Stimulated activated CD4-positive, alpha-beta T cell treated with anti-CD3 and anti-CD28 coated beads, Interleukin-2, amount 100 ng/mL, for 48 hours (primary cell): Measurements from ENCODE around the gene ATG101.
"Not testable (repeated sequence)": the region's sequence is repeated elsewhere in the genome, so short reads cannot be mapped to it uniquely, and the experiment has no call there.

Source experiments
- DNase-seq, 2 donors: peaks; one replicate each; pipeline ENCODE4 v3.0.0-alpha.2; 2020

ATG101 gene

DNA sequence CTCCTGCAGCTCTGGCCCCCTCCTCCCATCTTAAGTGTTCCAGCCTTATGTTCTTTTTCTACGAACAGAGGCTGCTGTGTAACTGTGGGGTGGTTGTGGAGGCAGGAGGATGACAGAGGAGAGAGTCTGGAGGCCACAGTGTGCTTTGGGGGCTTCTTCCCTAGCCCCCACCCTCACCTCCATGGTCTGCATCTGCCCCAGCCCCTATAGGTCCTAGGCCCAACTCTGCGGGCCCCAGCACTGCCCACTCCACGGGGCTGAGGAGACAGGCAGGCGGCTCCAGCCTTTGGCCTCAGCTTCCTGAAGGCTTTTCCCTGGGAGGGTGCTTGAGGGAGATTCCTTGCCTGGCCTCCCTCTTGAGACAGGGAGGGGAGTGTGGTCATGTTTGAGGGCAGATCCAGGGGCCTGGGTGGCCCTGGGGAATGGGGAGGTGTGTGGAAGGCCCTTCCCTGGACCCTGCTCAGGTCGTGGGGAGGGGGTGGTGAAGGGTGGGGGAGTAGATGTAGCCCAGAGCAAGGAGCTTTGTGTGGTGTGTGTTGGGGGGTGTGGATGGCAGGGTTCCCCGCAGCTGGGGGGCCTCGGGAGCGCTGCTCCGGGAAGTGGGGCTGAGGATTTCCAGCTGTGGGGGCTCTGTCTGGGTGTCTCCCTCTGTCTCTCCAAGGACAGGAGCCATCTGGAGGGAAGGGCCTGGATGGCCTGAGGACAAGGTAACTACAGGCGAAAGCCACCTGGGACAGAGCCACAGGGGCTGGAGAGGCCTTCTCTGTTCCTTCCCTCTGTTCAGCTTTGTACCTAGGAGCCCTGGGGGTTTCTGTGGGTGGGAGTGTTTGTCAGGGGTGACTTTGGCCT is 10.8 kb downstream of the ATG101 start:
- DNase-seq = no peak

GRCh38 chr12:52081263-52081733 is 11.5 kb downstream of the ATG101 start:
- no peak for DNase-seq

DNA sequence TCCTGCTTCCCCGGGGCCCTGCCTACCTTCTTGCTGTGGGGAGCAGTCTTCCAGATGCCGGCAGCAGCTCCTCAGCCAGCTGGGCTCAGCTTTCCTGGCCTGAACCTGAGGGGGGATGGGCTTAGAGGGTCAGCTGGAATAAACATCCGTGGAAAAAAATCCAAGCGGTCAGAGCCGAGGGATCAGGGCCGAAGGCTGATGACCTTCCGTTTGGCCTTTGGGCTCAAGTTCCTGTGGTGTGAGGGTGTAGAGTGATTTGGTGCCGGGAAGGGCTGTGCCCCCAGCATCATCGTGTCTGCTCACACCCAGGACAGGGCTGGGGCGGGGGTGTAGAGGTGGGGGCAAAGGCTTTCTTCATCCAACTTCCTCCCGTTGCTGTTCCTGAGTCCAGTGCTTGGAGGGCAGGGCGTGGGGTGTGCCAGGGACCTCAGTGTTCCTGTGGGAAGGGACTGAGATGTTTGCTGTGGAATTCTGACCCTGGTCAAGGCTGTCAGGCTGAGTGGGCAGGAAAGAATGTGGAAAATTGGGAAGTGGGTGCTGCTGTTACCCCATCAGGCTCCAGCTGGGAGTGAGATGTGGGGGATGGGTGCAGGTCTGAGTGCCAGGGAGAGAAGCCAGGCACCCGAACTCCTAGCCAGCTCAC is 12.4 kb downstream of the ATG101 start:
- DNase-seq = no peak

DNA sequence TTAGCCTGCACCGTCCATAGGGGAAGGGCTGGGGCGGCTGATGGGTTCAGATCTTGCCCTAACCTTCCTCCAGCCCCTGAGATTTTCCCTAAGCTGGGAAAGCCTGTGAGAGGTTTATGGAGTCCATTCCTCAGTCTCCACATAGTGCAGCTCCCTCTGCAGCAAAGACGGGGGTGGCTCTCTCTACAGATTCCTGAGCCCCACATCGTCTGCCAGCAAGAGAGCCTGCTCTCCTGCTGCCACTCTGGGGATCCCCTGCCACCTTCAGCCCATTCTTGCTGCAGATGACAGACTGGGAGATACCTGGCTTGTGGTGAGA is 12.8 kb downstream of the ATG101 start:
- DNase-seq = no peak

DNA sequence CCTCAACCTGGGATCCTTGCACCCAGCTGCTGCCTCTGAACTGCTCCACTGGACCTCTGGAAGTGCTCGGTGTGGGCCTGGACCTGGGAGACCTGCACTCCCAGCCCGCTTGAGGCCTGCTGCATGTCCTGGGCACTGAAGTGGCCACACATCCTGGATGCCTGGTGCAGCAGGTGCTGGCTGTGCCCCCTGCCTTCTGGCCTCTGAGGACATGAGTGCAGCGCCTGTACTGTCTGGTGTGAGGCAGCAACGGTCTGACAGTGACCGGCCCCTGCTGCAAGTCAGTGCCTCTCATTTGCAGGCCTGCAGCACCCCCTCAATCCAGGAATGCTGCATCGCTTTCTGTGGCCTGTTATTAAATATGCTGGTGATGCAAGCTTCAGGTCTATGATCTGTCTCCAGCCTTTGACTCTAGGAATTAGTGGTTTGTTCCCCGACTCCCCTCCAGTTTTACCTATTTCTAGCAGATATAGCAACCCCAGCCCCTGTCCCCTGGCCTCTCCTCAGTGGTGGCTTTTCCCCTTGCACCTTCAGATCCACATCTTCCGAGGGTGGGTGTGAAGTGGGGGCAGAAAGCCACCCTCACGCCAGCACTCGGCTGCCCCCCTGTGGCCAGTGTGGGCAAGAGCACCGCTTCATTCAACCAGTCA is 13.3 kb downstream of the ATG101 start:
- peak; percentile 68 to 71 for DNase-seq

GRCh38 chr12:52083638-52083996 is 13.8 kb downstream of the ATG101 start:
- DNase-seq = no peak

DNA sequence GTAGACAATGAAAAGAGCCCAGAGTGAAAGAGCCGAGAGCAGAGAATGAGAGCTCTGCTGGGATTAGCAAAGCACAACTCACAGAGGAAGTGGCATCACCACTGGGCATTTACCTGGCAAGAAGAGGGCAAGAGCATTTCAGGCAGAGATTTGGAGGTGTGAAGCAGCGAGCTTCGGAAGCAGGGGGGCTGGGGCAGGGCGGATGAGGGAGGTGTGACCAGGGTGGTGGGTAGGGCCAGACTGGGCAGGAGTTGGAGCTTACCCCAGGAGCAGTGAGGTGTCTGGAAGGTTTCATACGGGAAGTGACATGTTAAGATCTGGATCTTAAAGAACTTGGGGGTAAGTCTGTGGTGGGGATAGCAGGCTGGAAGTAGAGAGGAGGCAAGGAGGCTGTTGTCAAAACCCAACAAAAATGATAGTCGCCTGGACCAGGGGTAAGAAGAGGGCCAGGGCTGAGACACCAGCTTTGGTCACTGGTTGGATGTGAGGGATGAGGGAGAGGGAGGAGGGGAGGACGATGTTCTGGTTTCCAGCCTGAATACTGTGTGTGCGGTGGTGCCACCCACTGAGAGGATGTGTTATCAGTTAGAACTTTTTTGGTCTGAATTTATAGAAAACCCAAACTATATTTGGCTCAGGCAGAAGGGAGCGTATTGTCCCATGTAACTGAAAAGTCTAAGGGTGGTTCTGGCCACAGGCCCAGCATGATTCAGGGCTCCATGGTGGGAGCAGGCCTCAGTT is 14.9 kb downstream of the ATG101 start:
- DNase-seq = no peak

DNA sequence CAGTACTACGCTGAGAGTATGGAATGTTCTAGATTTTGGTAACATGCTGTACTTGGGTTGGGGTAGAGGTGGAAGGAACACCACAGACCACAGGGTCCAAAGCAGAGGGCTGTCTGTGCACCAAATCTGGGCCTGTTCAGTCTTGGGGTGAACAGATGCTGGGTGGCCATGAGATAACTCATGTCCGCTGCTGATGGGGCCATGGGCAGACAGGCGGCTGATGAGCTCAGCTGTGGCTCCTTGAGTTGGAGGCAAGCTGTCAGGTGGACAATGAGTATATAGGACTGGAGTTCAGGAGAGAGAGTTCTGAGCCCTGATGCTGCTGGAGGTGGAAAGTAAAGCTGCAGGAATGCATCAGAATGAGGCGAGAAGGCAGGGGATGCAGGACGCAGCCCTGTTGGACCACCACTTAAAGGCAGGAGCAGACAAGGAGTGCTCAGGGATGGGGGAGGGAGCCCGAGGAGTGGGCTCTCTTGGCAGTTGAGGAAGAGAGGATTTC is 16.0 kb downstream of the ATG101 start:
- no peak for DNase-seq

DNA sequence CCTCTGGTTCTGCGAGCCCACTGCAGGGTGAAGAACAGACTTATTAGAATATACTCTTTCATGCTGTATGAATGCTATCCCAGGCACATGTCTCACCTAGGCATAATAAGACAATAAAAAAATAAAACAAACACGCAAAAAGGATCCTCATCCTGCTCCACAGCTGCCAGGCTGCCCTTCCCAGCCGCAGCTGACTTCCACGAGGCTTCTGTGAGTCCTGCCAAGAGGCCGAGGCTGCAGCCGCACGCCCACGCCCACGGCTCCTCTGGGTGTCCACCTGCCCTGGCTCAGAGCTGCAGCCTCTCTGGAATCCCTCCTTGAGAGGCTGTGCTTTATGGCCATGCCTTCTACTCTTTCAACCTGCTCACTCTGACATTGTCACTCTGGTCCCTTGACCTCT is 16.6 kb downstream of the ATG101 start:
- DNase-seq = no peak

DNA sequence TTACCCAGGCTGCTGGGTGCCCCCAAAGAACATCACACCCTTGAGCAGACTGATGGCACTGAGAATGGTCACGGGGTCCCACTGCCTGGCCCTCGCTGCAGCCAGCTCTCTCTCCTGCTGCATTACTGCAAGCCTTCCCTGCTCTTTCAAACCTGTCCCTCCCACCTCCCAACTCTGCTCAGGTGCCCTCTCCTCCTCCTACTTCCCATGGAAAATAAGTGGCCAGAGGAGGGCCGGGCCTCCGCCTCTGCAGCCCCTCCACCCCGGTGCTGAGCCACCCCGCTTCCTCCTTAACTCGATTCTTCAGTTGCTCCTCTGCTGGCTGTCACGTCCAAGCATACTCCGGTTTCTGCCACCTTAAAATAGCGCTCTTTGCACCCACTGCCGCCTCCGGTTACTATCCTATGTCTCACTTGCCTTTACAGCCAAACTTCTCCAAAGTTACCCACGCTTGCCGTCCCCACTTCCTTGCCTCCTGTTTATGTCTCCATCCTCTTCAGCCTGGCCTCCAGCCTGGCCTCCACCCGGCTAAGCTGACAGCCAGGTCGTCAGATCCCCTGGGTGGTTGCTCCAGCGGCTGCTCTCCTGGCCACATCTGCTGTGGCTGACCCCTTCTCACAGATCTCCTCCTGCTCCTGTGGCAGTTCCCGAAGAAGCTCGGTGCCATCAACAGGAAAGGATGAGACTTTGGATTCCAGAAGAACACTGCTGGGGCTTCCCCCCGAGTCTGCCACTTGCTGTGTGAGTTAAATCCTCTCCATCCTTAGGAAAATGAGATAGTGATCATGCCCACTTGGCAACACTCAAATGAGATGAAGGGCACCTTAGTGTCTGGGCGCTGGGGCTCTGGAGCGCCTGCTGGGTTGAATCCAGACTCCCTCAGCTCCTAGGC is 17.4 kb downstream of the ATG101 start:
- no peak for DNase-seq

DNA sequence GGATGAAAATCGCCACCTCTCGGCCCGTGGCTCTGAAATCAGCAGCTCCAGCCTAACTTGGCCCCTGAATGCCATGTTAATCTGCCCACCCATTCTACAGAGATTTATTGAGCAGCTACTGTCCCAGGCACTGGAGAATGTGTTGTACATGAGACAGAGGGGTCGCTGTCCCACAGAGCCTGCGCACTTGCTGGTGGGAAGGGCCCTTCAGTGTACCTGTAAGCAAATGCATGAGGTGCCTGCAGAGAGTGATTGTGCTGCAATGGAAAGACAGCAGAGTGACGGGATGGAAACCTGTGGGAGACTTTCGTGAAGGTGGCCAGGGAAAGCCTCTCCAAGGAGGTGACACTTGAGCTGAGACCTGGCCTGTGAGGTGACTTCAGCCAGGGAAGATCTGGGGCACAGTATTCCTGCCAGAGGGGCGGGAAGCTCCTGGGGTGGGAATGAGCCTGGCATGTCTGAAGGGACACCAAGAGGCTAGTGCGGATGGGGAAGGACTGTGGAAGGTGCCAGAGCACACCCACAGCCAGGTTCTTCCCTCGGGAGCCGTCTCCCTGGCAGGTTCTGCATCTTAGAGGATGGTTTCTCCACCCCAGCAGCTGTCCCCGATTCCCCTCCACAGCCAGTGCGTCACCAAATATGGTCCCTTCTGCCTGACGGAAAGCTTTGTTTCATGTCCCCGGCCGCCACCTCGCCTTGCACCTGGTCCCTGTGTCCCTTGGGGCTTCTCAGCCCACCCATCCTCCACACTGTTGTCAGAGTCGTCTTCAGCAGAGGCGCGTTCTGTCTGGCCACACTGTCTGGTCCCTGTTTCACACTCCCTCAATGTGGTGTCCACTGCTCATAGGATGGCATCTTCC is 18.4 kb downstream of the ATG101 start:
- DNase-seq = no peak

GRCh38 chr12:52089491-52089890 is 19.7 kb downstream of the ATG101 start:
- DNase-seq = no peak

GRCh38 chr12:52090291-52090690 is 20.5 kb downstream of the ATG101 start:
- no peak for DNase-seq

GRCh38 chr12:52091061-52091460 is 21.3 kb downstream of the ATG101 start:
- no peak for DNase-seq

DNA sequence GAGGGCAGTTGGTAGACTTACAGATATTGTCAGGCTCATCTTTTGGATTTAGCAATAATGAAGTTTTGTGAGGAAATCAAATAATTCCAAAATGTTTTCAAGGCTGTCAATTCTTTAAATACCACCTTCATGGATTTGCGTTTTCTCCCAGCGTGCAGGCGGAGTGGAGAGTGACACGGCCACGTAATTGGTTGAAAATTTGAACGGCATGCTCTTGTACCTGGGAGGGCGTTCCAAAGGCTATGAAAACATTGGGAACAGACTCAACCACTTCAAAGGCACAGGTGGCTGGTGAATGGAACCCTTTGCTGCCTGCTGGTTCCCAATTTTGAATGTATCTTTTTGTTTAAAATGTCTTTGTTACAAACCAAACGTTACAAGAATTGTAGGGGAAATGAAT is 22.1 kb downstream of the ATG101 start:
- DNase-seq = no peak

DNA sequence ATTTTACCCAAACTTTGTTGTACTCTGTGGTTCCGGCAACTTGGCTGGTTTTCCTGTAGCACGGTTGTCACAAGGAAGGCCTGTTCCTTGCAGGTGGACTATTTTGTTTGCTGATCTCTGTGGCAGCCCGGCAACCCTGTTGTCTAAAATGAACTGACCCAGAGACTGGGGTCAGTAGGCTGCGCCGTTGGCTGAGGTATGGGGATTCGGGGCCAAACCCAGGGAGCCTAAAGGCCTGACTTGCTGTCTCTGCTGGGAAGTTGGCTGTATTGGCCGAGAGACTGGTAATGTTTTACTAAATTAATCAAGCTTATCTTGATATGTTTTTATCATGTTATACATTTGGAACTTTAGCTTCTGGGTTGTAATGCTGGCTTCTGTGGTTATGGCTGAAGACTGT is 23.6 kb downstream of the ATG101 start:
- DNase-seq = no peak

DNA sequence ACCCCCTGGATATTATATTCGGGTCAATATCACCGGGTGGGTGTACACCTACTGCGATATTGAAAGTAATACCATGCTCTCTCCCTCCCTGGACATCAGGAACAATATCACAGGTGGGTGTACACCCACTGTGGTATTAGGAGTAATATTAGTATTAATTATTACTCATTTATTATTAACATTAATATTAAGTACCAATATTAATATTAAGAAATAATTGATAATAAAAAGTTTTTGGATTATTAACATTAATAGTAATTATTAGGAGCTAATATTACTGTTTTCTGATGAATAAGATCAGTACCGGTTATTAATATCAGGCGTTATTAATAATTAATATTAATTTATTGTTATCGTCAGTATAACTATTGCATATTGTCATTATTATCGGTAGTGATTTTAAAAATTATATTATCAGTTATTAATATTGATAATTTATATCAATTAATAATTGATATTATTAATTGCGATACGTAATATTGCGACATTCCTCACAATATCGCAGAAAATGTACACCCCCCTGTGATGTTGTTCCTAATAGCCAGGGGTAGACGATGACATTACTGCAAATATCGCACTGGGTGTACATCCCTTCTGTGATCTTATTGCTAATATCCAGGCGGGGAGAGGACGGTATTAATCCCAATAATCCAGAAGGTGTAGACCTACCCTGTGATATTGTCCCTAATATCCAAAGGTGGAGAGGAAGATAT is 26.7 kb downstream of the ATG101 start:
- DNase-seq = no peak

DNA sequence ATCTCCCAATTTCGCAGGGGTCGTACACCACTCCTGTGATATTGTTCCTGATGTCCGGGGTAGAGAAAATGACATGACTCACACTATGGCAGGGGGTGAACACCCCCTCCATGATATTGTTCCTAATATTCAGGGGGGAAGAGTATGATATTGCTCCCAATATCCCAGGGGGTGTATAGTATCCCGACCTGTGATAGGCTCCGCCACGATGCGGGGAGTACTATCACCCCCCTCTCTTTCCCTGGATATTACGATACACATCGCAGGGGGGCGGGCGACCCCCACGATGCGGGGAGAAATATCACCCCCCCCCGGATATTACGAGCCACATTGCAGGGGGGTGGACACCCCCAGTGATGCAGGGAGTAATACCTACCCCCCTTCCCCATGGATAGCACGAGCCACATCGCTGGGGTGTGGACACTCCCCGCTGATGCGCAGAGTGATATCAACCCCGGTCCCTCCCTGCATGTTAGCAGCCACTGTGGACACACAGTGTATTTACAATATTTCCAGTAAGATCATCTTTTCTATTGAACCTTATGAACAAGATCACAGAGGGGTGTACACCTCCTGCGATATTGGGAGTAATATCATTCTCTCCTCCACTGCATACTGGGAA is 27.4 kb downstream of the ATG101 start:
- no peak for DNase-seq

DNA sequence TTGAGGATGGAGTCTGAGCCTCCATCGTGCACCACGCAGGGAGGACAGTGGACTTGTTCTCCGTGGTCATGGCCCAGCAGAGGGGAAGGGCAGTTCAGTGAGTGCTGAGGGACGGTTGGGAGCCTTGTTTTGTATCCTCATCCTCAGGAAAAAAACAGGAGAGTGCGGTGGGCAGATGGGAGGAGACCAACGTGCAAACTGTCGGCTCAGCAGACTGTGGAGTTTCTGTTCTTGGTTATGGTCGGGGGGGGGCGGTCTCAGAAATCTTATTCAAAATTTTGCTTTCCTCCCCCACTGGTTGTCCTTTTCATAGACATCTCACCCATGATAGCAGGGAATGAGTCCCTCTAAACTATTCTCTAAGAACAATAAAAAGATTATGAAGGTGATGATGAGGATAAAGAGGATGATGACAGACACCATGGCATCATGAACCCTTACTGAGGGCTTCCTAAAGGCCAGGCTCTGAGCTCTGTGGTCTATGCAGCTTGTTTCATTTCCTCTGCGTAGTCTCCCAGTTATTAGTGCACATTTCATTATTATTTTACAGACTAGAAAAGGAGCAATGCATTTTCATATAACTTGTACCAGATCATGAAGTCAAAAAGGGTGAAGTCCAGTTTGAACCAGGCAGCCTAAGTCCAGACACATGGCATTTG is 34.8 kb downstream of the ATG101 start:
- DNase-seq = not testable (repeated sequence)
